GM12873 (cell line): ENCODE results near the gene PIM3.

Experiments used
- TF ChIP-seq, protein P1 (sequence below): IDR thresholded peaks from 2 replicates; pipeline ENCODE4 v1.5.1; 2012; ENCODE audit warnings: low read depth, mild to moderate bottlenecking, moderate library complexity, low read length, control low read depth; ENCODE audit not compliant: insufficient read depth; ENCODE audit errors: missing control alignments

PIM3 gene

DNA sequence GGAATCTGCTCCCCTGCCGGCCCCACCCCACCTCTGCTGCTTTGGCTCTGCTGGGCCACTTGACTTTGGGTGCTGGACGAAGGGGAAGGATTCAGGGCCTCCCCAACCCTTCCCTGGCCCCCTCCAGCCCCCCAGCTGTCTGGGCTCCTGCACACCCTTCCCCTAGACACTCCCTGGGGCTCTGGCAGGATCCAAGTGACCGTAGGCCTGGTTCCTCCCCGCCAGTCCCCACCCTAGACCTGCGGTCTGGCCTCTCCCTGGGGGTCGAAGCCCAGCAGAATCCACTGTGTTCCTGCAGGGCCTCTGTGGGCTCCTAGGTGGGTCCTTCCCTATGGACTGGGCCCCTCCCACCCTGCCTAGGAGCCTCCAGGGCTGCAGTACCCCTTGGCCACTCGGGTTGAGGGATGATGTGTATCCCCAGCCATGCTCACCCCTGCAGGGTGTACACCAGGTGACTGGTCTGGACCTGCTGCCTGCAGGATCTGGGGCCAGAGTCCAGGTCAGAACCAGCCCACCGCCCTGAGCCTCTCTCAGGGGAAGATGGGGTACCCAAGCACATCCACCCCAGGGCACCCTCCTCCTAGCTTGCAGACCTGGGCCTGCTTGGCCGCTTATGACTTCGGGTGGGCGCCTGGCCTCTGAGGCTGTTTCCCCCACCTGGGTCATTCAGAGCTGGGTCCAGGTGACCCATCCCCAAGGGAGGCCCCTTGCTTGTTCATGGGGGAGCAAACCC is 5.6 kb downstream of the PIM3 start:
- TF ChIP-seq, protein P1, sequence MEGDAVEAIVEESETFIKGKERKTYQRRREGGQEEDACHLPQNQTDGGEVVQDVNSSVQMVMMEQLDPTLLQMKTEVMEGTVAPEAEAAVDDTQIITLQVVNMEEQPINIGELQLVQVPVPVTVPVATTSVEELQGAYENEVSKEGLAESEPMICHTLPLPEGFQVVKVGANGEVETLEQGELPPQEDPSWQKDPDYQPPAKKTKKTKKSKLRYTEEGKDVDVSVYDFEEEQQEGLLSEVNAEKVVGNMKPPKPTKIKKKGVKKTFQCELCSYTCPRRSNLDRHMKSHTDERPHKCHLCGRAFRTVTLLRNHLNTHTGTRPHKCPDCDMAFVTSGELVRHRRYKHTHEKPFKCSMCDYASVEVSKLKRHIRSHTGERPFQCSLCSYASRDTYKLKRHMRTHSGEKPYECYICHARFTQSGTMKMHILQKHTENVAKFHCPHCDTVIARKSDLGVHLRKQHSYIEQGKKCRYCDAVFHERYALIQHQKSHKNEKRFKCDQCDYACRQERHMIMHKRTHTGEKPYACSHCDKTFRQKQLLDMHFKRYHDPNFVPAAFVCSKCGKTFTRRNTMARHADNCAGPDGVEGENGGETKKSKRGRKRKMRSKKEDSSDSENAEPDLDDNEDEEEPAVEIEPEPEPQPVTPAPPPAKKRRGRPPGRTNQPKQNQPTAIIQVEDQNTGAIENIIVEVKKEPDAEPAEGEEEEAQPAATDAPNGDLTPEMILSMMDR: no peak

DNA sequence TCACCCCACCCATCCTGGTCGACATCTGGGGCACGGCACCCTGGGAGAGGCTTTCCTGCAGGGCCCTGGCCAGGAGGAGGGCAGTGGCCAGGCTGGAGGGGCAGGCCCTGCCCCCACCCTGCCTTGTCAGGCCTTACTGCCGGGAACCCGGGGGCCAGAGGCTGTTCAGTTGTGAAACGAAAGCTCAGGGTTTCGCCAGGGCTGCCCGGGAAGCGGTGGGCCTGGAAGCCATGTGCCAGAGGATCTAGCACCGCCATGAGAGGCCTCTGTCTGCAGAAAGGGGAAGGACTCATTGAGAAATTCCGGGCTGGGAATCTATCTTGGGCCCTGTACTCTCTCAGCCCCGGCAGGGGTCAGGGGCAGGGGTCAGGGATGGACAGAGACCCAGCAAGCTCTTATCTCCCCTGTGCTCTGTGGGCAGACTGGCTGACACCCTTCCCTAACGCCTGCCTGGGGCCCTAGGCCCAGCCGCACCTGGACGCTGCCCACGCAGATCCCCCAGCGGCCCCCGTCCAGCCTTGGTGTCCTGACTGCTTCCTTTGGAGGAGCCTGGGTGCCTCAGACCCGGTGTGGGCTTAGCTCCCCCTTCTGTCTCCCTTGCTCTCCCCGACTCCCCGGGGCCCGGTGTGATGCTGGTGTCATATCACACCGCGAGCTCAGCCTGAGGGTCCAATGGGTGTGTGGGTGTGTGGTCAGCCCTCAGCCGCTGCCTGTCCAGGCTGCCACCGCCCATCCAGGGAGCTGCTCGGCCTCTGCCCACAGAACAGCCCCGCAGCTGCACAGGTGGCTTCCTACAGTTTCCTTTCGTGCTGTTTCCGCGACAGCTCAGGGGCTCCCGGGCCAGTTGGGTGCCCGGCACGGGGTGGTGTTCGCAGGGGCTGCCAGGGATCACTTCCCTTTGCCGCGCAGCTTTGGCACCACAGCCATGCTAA is 6.5 kb downstream of the PIM3 start:
- TF ChIP-seq, protein P1: no peak

DNA sequence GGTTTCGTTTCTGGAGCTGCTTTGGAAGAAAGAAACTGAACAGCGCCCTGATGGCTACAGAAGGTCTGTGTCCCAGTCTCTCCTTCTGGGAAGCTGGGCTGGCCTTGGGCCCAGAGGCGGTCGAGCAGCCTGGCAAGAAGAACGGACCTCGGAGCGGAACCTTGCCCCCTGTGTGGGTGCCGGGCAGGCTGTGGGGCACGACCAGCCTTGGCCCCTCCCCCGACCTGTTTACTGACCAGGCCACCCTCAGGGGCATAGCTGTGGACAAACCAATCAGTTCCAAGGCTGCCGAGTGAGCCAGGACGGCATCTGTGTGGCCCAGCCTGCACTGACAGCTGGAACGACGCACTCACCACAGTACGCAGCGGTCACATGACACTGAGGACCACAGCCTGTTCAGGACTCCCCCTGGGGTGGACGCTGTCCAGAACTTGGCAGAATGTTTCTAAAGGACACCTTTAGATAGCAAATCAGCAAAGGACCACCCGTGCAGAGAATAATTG is 7.2 kb downstream of the PIM3 start:
- TF ChIP-seq, protein P1: no peak

DNA sequence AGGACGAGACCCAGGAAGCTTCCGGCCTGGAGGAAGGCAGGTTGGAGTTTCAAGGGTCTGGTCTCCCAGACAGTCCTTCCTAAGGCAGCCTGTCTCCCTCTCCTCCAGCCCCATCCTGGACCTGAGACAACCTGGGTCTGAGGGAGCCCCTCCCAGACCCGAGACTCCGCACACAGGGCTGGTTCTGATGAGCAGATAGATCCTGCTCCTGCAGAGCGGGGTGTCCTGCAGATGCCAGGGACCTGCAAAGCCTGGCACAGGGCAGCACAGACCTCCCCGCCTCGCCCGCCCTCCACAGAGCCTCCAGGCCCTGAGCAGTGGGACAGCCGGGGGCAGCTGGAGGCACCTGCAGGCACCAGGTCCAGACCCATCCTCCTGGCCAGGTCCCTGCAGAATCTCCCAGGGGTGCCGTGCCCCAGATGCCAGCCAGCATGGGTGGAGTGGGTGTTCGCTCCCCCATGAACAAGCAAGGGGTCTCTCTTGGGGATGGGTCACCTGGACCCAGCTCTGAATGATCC is 7.8 kb downstream of the PIM3 start:
- TF ChIP-seq, protein P1: no peak

DNA sequence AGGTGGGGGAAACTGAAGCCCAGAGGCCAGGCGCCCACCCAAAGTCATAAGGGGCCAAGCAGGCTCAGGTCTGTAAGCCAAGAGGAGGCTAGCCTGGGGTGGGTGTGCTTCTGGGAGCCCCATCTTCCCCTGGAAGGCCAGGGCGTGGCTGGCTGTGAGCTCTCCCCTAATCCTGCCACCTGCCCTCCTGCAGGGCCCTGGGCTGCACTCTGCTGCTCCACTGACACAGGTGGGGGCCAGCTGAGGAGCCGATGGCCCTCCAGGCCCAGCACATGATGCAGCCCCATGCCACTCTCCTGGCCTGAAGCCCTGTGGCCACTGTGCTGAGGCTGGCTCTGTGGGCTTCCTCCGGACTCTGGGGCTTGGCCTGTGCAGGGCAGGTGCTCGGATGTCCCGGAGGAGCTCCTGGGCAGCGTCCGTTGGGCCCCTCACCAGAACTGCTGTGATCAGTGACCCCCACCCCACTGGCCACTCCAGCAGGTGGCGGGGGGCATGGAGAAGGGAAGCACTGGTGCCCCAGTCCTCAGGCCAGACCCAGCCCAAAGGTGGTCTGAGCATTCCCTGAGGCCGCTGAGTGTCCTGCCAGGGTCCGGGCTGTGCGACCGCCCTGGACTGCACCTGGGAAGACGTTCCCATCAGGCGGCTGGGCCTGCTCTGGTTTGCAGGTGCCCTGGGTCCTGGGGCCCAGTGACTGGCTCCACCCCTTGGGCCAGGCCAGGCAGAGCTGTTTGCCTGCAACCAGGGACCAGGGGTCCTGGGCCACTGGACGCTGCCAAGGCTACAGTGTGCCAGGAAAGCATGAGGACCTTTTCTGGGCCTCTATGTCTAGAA is 8.5 kb downstream of the PIM3 start:
- TF ChIP-seq, protein P1: no peak

DNA sequence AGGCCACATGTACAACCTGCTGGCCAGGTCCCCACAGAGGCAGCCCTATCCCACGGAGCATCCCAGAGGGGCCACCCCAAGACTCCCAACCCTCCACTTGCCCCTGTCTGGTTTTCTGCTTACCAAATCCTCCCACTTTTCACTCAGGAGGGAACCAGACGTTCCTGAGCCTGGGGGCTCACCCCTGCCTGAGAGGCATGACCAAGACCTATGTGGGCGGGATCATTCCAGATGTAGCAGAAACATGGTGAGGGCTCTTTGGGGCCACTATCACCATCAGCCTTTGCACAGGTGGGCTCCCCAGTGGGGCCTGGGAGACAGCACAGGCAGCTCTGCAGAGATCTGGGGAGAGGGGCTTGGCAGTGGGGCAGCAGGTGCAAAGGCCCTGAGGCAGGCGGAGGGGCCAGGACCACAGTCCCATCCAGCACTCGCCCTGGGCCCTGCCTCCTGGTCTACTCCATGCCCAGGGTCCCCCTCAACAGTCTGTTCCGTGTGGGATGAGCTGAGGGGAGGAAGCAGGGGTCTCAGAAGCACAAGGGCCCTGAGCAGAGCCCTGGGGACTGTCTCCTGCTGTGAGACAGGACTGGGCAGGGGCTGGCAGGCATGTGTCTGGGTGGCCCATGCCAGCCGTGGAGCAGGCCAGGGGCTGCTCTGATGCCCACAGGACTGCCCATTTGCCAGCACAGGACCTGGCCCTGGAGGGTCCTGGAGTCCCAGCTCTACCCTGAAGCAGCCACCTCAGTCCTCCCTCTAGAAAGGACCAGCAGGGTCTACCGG is 9.4 kb downstream of the PIM3 start:
- TF ChIP-seq, protein P1: no peak
